ENCODE results near the gene CYB561. TPM values are rescaled to one million over a fixed set of nuclear protein-coding genes. Genes with fewer than 3 reads are reported as not detected.
A peak's percentile ranks its signal among the peaks of the same experiment; 100 is the strongest.

Gene CYB561
- total and polyA plus RNA-seq, 2 of the 4 experiments (the other 2 are of a cell fraction): 2.5 to 3.0 TPM

DNA sequence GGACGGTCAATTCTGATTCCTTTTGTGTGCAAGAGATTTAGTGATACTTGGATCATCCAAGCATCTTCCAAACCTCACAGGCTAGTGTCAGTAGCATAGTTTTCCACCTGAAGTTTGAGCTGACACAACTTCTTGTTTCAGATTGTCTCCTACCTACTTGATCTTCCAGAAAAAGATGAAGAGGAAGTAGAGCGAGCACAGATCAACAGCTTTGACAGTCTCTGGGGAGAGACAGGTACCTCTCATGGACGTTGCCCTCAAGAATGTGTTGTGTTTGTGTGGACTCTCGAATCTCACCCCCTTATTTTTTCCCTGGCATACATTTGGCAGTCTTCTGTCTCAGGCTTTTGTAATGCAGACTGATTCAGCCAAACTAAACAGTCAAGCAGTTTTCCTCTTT is 47.4 kb downstream of the CYB561 start:
- intact Hi-C loops (cut with micrococcal nuclease): loop anchor here (5.0 kb wide), 1 partner anchor 46 kb away; no protein-coding TSS in a partner anchor
- H3K18ac ChIP-seq (ENCODE audit: low read depth, low read length): no peak overlapping the region

More for the DNA sequence above, 47.4 kb downstream of the CYB561 start:
- peak overlapping the region; percentile 41; the same call in 1 of the 2 replicates for H3K4me2 ChIP-seq (ENCODE audit: low read depth, low read length)
- no CpG with 5 or more reads among the region's 4 CpGs for WGBS, 2 experiments (ENCODE audit: extremely low coverage in 2 of 2, insufficient read length in 1 of 2)
- H3K9me3 ChIP-seq (ENCODE audit: control insufficient read depth, insufficient read depth, low read length): no peaks in the 10 kb centered on the region
- no peak overlapping the region for H4K91ac ChIP-seq (ENCODE audit: insufficient read depth, low read depth, low read length)
- H2BK120ac ChIP-seq (ENCODE audit: low read depth, low read length): no peak overlapping the region
- DNase-seq: peak; percentile 29
- no peak overlapping the region; the same call in 1 of the 2 replicates for H2AK5ac ChIP-seq (ENCODE audit: low read depth, low read length)
- H3K4me3 ChIP-seq (ENCODE audit: insufficient read depth, low read depth, low read length): no peak overlapping the region
- peaks cover 23% of the 10 kb centered on the region for H3K4me1 ChIP-seq (ENCODE audit: control insufficient read depth, insufficient read depth, low read length)
- peaks cover 14% of the 10 kb centered on the region for H3K36me3 ChIP-seq (ENCODE audit: control insufficient read depth, insufficient read depth, low read length)
- peak overlapping the region; percentile 6; the same call in 1 of the 2 replicates for H3K4ac ChIP-seq (ENCODE audit: low read depth, low read length)
- peak overlapping the region in 1 of 2 experiments; percentile 3; a peak in 1 of 4 replicates for H4K8ac ChIP-seq (ENCODE audit: low read depth in 2 of 2, low read length in 2 of 2)
- no peaks in the 10 kb centered on the region for H3K27me3 ChIP-seq (ENCODE audit: control insufficient read depth, insufficient read depth, low read length)
- in situ Hi-C loops (cut with MboI; ENCODE audit: low sequenced_read_pairs): loop anchor here (10.0 kb wide), 1 partner anchor 704 kb away; no protein-coding TSS in a partner anchor
- H3K9me1 ChIP-seq (ENCODE audit: insufficient read depth, low read length): peaks cover 20% of the 10 kb centered on the region
- no peak overlapping the region for H2AFZ ChIP-seq (replicated peaks; ENCODE audit: low read length, poor library complexity)
- H2BK15ac ChIP-seq (ENCODE audit: low read depth, low read length): no peak overlapping the region
- peak; percentile 10; the same call in 1 of the 2 replicates for ATAC-seq (ENCODE audit: low read depth)
- H3K27ac ChIP-seq (ENCODE audit: insufficient read depth, low read length): peak overlapping the region; percentile 57; the same call in 1 of the 2 replicates
- no peak overlapping the region for H2BK5ac ChIP-seq (ENCODE audit: low read depth, low read length, poor library complexity, severe bottlenecking)
- TF ChIP-seq BHLHE40 (IDR thresholded peaks at IDR 0.05; ENCODE audit: low read depth, low read length) (no peak), MXI1 (IDR thresholded peaks at IDR 0.05; ENCODE audit: borderline replicate concordance, low read depth, low read length) (no peak), ELK1 (IDR thresholded peaks at IDR 0.05; ENCODE audit: borderline replicate concordance, low read depth, low read length) (no peak), SMC3 (IDR thresholded peaks at IDR 0.05; ENCODE audit: low read depth, low read length) (no peak), CEBPB (IDR thresholded peaks at IDR 0.05; ENCODE audit: low read depth, low read length) (no peak), RFX5 (IDR thresholded peaks at IDR 0.05; ENCODE audit: low read depth, low read length) (no peak), MAZ (IDR thresholded peaks at IDR 0.05; ENCODE audit: borderline replicate concordance, low read depth, low read length) (no peak), RAD21 (IDR thresholded peaks at IDR 0.05; ENCODE audit: low read length) (no peak), FOS (IDR thresholded peaks at IDR 0.05; ENCODE audit: low read depth, low read length) (no peak), RCOR1 (IDR thresholded peaks at IDR 0.05; ENCODE audit: insufficient replicate concordance, low read length) (no peak), USF2 (IDR thresholded peaks at IDR 0.05; ENCODE audit: low read depth, low read length) (no peak), MAFK (IDR thresholded peaks at IDR 0.05; ENCODE audit: low read depth, low read length) (no peak), CHD1 (IDR thresholded peaks at IDR 0.05; ENCODE audit: low read depth, low read length) (no peak), NFE2L2 (IDR thresholded peaks at IDR 0.05; ENCODE audit: low read depth, low read length) (no peak), POLR2A (IDR thresholded peaks at IDR 0.05; ENCODE audit: low read depth, low read length) (no peak)
- TF ChIP-seq, protein P1, sequence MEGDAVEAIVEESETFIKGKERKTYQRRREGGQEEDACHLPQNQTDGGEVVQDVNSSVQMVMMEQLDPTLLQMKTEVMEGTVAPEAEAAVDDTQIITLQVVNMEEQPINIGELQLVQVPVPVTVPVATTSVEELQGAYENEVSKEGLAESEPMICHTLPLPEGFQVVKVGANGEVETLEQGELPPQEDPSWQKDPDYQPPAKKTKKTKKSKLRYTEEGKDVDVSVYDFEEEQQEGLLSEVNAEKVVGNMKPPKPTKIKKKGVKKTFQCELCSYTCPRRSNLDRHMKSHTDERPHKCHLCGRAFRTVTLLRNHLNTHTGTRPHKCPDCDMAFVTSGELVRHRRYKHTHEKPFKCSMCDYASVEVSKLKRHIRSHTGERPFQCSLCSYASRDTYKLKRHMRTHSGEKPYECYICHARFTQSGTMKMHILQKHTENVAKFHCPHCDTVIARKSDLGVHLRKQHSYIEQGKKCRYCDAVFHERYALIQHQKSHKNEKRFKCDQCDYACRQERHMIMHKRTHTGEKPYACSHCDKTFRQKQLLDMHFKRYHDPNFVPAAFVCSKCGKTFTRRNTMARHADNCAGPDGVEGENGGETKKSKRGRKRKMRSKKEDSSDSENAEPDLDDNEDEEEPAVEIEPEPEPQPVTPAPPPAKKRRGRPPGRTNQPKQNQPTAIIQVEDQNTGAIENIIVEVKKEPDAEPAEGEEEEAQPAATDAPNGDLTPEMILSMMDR (conservative IDR thresholded peaks at IDR 0.05; ENCODE audit: low read depth, low read length): no peak
- ChIA-PET CTCF (no interaction called here), POLR2A (ENCODE audit: unreplicated experiment) (no interaction called here)
- BruUV-seq (replicated peaks): no TSS peak
- peak overlapping the region; percentile 29; the same call in 1 of the 2 replicates for H3K14ac ChIP-seq (replicated peaks; ENCODE audit: low read depth, low read length)
- no peak overlapping the region for H2BK20ac ChIP-seq (ENCODE audit: low read depth, low read length)
- H2AK9ac ChIP-seq (replicated peaks; ENCODE audit: low read depth, low read length, poor library complexity): no peak overlapping the region
- peaks cover 0 to 15% of the 10 kb centered on the region in 2 experiments; a peak in 3 of 4 replicates for H3K79me1 ChIP-seq (ENCODE audit: low read depth in 1 of 2, low read length in 2 of 2)
- peak overlapping the region; percentile 10; the same call in 1 of the 2 replicates for H3K23ac ChIP-seq (ENCODE audit: low read depth, low read length)
- H3K56ac ChIP-seq (ENCODE audit: extremely low read depth, insufficient read depth, low read length): no peak overlapping the region
- dilution Hi-C loops (cut with HindIII; ENCODE audit: low sequenced_read_pairs, unreplicated experiment): no loop called here
- H4K20me1 ChIP-seq (ENCODE audit: insufficient read depth, low read length): peaks cover 4% of the 10 kb centered on the region; the same call in 1 of the 2 replicates
- no peak overlapping the region for H3K9ac ChIP-seq (ENCODE audit: low read depth, low read length)
- H4K5ac ChIP-seq (ENCODE audit: low read depth, low read length): no peak overlapping the region; the same call in 1 of the 2 replicates

Measured in IMR-90 (cell line).